Colon (tissue), 2 donors: ENCODE measurements around the gene MS4A10.
"Not testable (repeated sequence)": the region's sequence is repeated elsewhere in the genome, so short reads cannot be mapped to it uniquely, and the experiment has no call there.

Source experiments
- FAIRE-seq: peaks from 2 replicates; lab custom pipeline; 2012; peaks lifted over from hg19 to GRCh38; lab: Jason Lieb, UNC
- donor health status: control.
- donor health status: control.

Gene MS4A10

DNA sequence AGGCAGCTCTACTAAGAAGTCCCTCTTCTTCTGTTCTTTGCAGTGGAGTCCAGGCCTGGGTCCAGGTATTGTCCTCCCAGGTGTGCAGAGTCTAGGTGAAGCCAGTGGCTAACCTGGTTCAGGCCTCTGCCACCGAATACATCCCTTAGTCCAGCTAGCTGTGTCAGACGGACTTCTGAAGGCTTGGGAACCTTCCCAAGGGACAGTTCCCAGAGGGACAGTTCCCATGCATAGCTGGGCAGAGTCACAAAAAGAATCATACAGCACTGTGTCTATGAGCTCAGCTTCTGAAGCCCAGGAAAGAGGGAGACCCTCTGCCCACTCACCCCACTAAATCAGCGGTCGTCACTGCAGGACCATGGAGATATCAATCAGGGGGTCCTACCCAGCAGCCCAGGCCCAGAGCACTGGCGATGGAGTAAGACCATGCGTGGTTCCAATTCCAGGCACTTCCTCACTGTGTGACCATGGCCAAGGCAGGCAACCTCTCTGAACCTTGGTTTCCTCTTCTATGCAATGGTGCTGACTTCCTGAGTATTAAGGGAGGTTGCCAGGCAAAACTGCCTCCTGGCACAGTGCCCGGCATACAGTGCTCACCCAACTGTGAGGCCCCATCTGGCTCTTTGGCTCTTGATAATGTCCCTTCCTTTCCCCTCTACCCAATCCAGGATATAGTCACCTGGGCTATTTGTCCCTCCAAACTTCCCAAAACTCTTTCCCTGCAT is 3.4 kb downstream of the MS4A10 start:
- no peak for FAIRE-seq

DNA sequence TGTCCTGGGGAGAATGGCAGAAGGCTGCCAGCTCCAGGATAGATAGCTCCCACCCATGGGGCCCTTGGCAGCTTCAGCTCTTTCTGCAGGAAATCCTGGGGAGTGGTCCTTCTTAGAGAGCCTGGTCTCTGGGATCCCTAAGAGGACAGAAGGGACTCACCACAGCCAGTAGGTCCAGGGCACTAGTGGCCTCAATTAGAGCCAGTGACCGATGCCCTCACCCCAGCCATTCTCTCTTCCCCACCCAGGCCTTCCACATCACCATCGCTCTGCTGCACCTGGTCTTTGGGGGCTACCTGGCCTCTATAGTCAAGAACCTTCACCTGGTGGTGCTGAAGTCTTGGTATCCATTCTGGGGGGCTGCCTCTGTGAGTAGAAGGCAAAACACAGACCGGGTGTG is 5.6 kb downstream of the MS4A10 start:
- no peak for FAIRE-seq

DNA sequence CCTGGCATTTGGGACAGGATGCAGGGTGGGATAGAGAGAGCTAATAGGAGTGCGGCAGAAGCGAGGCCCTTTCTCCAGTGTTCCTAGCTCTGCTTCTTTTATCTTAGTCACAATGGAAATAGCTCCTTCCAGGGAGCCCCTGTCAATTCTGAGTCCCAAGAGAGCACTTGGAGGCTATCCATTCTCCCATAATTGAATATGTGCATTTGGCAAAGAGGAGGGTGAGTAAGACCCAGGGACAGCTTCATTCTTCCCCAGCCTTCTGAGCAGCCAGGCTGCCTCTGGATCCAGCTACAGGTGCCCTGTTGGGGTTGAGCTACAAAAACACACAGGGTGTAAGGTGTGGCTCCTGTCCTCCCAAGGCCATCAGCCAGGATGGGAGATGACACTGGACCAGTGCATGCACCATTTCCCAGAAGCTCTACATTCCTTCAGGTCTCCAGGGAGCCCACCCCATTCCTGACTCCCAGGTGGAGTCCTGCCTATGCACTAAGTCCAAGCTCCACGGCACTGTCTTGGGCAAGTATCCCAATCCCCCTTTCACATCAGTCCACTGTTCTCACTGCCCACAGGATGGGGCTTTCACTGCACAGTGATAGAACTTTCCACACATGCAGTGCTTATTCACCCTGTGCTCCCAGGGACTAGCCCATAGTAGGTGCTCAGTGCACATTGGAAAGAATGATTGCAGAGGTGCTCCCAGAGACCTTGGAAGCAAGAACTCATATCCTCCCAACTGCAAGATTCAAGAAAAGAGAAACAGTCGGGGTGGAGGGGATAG is 6.2 kb downstream of the MS4A10 start:
- FAIRE-seq: no peak

DNA sequence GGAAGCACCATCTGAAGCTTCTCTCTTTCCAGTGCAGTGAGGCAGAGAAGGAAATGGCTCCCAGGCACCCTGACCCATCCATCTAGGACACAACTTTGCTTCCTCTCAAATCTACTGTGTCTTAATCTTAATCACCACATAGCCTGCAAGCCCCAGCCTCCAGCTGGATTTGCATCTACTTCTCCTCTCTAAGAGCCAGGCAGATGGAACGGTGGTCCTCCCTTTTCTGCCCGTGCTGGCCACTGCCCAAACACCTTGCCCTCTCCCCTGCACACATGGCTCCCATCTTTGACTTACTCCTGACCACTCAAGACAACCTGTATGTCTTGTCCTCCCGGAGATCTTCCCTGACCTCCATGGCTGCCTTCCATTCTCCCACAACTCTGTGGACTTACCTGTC is 7.4 kb downstream of the MS4A10 start:
- FAIRE-seq: no peak

DNA sequence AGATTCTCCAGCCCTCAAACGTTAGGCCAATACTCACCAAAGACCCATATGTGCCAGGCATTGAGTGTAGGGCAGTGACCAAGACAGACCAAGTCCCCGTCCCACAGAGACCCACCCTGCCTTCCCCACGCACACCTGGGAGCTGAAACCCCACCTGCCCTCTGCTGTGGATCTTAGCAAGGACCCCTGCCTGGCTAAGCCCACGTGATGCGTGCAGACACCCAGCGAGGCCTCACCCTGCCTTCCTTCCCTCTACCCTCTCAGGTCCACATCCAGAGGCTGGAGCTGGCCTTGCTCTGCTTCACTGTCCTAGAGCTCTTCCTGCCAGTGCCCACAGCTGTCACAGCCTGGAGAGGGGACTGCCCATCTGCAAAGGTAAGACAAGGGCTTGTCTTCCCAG is 10.2 kb downstream of the MS4A10 start:
- no peak for FAIRE-seq

DNA sequence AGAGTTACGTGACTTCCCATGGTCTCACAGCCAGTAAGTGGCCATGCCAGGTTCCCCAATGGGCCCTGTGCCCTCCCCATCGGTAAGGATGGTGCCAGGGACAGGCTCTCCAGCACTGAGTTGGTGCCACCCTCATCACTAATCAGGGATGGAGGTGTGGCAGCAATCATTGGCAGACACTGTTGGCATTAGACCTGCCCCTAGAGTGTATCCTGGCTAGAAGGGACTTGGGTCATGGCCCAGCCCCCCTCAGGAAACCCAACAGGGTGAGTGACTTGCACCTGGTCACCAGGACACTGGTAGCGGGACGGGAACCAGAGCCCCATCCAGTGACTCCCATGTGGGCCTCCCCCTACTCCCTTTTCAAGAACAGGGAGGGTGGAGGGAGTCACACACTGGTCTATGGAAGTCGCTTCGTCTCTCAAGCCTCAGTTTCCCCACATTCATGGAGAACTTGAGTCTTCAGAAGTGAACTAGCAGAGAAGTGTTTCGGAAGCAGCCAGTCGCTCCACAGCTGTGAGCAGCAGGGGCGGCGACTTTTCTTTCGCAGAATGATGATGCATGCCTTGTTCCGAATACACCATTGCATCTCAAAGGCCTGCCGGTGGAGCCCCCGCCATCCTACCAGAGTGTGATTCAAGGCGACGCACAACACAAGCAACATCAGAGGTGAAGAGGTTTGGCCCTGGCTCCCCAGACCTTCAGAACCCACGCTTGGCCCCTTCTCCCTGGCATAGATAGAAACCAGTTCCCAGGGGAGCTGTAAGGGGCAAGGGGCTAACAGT is 12.9 kb downstream of the MS4A10 start:
- FAIRE-seq: no peak

DNA sequence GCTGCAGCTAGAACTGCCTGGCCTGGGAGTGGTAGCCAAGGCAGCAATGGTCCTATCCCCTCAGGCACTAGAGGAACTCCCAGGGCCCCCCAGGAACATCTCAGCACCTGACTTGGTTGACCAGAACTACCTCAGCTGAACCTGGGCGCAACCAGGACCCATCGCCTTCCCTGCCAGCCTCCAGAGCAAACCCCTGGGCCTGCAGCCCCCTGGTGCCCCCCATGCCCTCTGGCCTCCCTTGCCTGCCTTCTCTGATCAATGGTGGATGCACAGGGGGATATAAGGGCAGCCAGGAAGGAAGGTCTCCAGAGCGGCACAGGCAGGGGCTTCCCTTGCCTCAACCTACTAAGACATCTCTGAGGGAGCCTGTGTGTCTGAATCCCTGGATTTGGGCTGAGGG is 13.5 kb downstream of the MS4A10 start:
- FAIRE-seq: no peak

DNA sequence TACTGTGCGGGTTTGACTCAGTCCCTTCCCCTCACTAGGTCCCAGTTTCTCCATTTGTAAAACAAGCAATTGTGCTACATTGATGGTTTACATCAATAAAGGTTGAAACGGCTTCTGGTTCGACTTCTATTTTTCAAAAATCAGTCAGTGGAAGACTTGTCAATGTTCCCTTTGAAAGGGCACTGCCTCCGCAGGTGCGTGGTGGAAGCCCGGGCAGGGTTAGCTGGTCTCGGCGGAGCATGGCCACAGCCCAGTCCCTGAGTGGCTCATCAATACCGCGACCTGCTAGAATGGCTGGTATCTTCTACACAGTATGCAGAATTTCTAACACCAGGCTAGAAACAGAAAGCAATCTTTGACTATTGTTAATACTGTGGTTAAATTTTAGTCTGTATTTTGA is 16.1 kb downstream of the MS4A10 start:
- no peak for FAIRE-seq

DNA sequence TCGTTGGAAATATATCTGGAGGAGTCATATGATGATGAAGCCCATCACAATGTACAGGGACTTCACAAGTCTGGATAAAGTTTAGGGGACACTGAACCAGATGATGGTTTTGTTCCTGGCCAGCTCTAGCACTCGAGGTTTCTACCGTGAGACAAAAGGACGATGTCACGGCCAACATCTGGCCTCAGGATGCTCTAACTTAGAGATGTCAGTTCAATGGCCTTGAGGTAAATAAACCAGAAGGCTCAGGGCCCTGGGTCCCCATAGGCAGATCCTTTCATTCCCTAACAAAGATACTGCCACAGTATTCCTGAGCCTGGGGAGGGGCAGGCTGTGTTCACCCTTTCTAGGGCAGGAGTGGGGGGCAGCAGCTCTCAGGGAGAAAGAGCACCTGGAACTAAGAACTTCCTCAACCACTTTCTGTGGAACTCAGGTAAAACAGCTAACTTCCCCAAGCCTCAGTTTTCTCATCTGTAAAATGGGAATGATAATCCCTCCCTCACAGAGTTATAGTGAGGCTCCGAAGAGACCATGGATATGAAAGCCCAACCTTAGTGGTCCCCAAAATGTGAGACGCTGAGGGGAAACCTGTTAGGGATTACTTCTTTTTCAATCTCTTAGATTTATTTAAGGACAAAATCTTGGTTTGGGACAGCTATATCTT is 18.3 kb downstream of the MS4A10 start:
- FAIRE-seq: no peak

DNA sequence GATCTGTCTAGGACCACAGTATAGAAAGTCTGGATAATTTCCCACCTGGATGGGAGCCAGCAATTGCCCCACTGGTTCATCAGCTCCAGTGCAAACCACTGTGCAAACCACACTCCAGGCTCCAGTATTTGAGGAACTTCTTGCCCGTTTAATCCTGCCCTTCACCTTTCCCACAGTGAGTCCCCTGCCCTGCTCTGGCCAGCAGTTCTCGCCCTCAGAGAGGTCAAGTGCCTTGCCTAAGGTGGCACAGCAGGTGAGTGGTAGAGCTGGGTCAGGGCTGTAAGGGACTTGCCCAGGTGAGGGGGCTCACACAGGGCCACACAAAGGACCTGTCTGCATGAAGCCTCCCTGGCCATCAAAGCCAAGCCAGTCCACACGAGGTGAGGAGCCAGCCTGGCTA is 24.1 kb downstream of the MS4A10 start:
- FAIRE-seq: no peak

DNA sequence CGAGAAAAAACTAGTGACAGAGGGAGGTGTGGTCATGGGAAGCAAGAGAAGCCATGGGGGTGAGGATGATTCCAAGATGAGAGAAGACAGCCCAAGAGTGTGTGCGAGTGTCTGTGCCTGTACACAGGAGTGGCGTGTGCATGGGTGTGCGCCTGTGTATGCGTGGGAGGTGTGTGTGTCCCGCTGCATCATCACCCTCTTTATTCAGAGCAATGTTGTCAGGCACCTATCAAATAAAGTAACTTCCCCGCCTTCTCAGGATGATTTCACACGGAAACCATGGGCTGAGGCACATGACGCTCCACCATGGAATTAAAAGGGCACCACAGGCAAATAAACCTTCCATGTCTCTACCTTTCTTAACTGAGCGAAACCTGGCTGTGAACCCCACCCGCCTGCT is 24.6 kb downstream of the MS4A10 start:
- no peak for FAIRE-seq

DNA sequence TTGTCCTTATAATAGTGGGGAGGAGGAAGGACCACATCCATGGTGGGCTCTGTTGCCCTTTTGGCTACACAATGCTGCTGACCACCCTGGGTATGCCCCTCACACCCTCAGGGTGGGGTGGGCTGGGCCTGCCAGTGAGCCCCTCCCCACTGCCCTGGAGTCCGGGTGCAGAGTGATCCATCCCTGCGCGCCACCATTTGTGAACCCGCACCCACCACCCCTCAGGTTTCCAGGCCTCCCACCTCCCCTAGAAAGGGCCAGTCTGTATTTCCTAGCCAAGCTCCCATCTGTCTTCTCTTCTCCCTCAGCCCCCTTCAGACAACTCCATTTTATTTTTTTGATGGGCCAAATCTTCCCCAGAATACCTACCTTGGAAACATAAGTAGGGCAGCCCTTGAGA is 25.0 kb downstream of the MS4A10 start:
- FAIRE-seq: no peak

DNA sequence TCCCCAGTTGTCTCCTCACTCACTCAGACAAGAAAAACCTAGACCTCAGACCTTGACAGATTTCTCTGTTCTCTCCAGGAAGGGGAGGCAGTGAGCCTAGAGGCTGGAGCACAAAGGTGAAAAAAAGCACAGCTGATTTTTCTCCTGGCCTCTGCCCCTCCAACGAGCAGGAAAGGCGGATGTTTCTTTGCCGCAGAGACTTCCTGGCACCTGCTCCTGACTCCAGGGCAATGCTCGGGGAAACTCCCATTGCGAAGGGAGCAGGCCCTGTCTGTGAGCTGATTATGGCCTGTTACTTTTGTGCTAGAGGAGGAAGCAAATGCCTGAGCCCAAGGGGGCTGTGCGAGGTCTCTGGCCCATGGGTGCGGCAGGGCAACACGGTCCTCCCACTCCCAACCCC is 25.4 kb downstream of the MS4A10 start:
- no peak for FAIRE-seq

DNA sequence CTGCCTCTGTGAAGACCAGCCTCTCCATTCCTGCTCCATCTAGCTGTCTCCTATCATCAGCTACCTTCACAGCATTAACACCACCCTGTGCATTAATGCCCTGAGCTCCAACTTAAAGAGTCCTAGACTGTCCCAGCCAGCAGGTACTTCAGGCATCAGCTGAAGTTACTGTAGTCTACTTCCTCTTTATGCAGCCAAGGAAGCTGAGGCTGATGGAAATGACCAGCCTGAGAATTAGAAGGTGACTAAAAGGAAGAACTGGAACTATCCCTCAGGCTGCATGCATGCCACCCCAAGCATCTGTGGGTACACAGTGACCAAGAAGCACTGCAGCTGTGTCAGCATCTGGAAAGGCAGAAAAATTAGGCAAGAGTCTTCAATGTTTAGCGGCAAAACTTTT is 28.2 kb downstream of the MS4A10 start:
- no peak for FAIRE-seq

DNA sequence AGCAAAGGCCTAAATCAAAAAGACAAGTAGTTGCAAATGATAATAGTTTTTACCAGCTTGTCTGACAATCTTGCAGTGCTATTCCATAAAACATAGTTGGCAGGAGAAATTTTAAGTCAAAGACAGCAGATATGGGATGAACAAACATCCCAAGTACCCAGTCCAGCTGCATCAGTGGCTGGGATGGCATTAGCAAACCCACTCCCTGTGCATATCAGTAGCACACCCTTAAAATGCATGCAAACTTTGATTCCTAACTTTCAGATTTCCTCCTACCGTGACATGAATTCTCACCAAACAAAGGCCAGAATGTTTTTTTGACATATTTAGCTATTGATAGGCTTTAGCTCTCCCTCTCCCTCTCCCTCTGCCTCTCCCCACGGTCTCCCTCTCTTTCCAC is 29.0 kb downstream of the MS4A10 start:
- no peak for FAIRE-seq

DNA sequence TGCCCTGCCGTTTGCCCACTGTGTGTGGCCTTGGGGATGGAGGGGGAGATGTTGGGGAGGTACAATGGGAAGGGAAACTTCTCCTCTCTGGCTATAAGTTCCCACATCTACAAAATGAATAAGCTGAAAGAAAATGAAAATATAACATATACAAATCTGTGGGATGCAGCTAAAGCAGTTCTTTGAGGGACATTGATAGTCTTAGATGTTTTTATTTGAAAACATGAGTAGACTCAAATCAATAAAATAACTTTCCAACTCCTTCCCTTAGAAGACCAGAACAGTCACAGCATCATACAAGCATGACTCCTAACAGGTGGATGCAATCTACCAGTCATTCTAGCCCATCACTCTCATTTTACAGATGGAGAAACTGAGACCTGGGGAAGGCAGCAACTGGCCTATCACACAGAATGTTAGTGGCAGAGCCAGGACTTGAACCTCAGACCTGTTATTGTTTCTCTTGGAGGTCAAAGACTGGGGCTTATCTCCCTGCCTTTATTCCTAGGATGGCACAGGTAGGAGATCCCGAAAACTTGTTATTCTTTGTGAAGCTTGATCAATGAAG is 31.5 kb downstream of the MS4A10 start:
- FAIRE-seq: no peak

DNA sequence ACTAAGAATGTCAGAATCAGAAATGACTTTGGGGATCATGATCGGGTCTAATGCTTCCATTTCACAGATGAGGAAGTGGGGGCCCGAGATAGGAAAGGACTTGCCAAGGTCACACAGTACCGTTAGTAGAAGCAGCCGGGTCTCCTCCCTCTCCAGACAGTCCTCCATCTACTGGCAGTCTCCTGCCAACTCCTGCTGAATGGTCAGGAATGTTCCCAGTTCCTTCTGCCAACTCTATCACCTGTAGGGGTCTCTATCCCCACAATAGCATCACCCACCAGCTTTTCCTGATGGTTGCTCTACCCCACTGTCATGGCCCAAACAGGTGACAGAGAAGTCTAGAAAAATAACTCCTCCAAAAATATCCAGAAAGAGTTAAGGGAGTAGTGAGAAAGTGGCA is 32.9 kb downstream of the MS4A10 start:
- FAIRE-seq: no peak

DNA sequence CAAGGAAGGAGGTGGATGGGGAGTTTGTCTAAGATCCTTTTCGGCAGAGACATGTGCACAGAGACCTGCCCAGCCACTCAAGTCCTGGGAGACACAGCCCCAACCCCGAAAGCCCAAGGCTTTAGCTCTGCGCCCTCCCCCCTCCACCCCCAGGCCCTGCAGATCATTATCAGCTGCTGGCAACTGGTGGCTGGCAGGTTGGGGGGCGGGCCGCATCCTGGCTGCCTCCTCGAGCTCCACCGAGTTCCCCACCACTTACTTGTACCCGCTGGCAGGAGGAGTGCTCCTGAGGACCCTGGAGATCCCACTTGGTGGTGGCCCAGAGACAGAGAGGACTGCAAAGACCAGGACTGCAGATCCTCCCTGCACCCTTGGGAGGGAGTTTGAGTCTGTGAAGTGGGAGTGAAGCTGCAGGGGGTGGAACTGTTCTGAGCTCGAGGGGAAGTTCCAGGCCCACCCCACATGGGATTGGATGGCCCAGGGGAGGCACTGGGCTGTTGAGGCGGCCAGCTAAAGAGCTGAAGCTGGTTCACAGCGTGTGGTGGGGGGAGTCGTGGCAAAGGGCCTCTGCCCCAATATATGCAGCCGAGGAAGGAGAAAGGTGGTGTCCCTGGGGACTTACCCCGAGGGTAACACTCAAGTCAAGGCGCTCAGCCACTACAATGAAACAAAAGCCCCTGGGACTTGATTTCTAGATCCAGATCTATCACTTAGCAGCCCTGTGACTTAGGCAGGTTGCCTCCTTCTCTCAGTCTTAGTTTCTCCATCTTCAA is 36.9 kb downstream of the MS4A10 start:
- no peak for FAIRE-seq

DNA sequence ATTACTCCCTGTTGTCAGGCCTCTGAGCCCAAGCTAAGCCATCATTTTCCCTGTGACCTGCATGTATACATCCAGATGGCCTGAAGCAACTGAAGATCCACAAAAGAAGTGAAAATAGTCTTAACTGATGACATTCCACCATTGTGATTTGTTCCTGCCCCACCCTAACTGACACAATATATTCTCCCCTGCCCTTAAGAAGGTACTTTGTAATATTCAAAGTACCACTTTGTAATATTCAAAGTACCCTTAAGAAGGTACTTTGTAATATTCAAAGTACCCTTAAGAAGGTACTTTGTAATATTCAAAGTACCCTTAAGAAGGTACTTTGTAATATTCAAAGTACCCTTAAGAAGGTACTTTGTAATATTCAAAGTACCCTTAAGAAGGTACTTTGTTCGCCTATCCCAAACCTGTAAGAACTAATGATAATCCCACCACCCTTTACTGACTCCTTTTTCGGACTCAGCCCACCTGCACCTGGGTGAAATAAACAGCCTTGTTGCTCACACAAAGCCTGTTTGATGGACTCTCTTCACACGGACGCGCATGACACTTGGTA is 38.7 kb downstream of the MS4A10 start:
- FAIRE-seq: not testable (repeated sequence)

DNA sequence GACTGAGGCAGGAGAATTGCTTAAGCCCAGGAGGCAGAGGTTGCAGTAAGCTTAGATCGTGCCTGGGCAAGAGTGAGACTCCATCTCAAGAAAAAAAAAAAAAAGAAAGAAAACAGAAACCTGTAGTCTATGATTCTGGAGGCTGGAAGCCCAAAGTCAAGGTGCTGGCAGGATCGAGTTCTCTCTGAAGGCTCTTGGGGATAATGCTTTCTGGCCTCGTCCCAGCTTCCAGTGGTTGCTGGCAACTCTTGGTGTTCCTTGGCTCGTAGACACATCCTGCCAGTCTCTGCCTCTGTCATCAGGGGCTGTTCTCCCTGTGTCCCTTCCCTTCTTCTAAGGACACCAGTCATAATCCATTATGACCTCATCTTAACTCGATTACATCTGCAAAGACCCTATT is 40.0 kb downstream of the MS4A10 start:
- no peak for FAIRE-seq

DNA sequence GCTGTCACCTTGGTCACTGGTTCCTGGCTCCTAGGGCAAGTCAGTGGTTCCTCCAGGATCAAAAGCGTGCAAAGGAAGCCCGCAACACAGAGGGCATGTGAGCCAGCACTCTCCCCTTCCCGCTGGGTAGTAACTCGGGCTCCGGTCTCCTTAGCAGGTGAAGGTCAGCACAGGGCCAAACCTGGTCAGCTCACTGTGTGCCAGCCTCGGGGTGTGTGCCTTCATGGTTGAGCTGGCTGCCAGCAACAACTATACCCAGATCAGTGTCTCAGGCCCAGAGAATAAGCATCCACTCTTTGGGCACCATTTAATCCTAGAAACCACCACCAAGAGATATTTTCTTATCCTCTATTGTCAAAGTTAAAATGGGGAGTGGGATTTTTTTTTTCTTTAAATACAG is 40.7 kb downstream of the MS4A10 start:
- FAIRE-seq: no peak
